Gastrocnemius medialis (tissue), 4 donors: ENCODE results near the gene RPL3. TPM values are rescaled to one million over a fixed set of nuclear protein-coding genes. Genes with fewer than 3 reads are reported as not detected.
A peak's percentile ranks its signal among the peaks of the same experiment; 100 is the strongest.

ENCODE experiments used
- ATAC-seq, 2 donors: fragments of 150-250 bp; one replicate each; pipeline ENCODE4 v1.9.1; 2016
- DNase-seq, 2 donors: peaks; one replicate each; pipeline ENCODE4 v3.0.0-alpha.2; 2019
- H3K27ac ChIP-seq, 4 donors: fragments of 200-600 bp; sonication (generic); 1 replicate in 1 of 4; 2 replicates in 3 of 4; pipeline ENCODE4 v1.5.1; 2016 to 2018; ENCODE audit warnings: mild to moderate bottlenecking in 2 of 4, moderate library complexity in 1 of 4
- H3K27me3 ChIP-seq, 3 donors: fragments of 200-600 bp; sonication (generic) in 2 of 3; 1 replicate in 1 of 3; 2 replicates in 2 of 3; pipeline versions ENCODE4 v1.5.1 to v1.6.0; 2016 to 2019; ENCODE audit warnings: mild to moderate bottlenecking in 1 of 3, moderate library complexity in 1 of 3
- H3K36me3 ChIP-seq, 2 donors: fragments of 200-600 bp; sonication (generic) in 1 of 2; one replicate each; pipeline ENCODE4 v1.5.1; 2017 to 2018
- H3K4me1 ChIP-seq, 2 donors: fragments of 200-600 bp; sonication (generic) in 1 of 2; one replicate each; pipeline ENCODE4 v1.5.1; 2016 to 2017; ENCODE audit warnings: mild to moderate bottlenecking in 2 of 2
- H3K4me3 ChIP-seq, 4 donors: fragments of 200-600 bp; sonication (generic) in 3 of 4; 1 replicate in 1 of 4; 2 replicates in 3 of 4; pipeline ENCODE4 v1.5.1; 2016 to 2019; ENCODE audit warnings: mild to moderate bottlenecking in 2 of 4
- H3K9me3 ChIP-seq, 3 donors: fragments of 200-600 bp; sonication (generic) in 2 of 3; 1 replicate in 1 of 3; 2 replicates in 2 of 3; pipeline ENCODE4 v1.5.1; 2016 to 2019
- POLR2A ChIP-seq, 2 donors: fragments of 450-650 bp; IDR thresholded peaks; one replicate each; pipeline ENCODE4 v1.6.1; 2017; ENCODE audit warnings: antibody characterized with exemption in 2 of 2, mild to moderate bottlenecking in 2 of 2, moderate library complexity in 2 of 2
- in situ Hi-C, 4 donors: fragments of 200-750 bp; cut with MboI; loops; one replicate each; pipeline versions ENCODE4 v1.15.0 to v1.8.0; 2017; ENCODE audit warnings: low sequenced_read_pairs in 4 of 4
- intact Hi-C: fragments of 100-400 bp; cut with DNase I; formaldehyde crosslinking; loops from one replicate; pipeline ENCODE4 v1.15.1; 2023; ENCODE audit warnings: low total_unique reads
- total RNA-seq, 4 donors: library from RNA; depleted of rRNA; stranded (reverse); fragments of >200 nt; gene quantifications; one replicate each; pipeline versions ENCODE4 v1.1.0 to v1.2.3, GENCODE V29; 2016
- TF ChIP-seq, protein P1 (sequence below), 5 experiments: fragments of 450-650 bp in 3 of 5; fragments of 200-600 bp in 2 of 5; sonication (generic) in 2 of 5; IDR thresholded peaks in 4 of 5; conservative IDR thresholded peaks in 1 of 5; 1 replicate in 4 of 5; 2 replicates in 1 of 5; pipeline ENCODE4 v1.5.1; 2016 to 2019; ENCODE audit warnings: antibody characterized with exemption in 5 of 5, mild to moderate bottlenecking in 3 of 5, moderate library complexity in 3 of 5

The RPL3 gene
- total RNA-seq, 4 donors from 2014 or later = 261 to 680 (median 391) TPM

DNA sequence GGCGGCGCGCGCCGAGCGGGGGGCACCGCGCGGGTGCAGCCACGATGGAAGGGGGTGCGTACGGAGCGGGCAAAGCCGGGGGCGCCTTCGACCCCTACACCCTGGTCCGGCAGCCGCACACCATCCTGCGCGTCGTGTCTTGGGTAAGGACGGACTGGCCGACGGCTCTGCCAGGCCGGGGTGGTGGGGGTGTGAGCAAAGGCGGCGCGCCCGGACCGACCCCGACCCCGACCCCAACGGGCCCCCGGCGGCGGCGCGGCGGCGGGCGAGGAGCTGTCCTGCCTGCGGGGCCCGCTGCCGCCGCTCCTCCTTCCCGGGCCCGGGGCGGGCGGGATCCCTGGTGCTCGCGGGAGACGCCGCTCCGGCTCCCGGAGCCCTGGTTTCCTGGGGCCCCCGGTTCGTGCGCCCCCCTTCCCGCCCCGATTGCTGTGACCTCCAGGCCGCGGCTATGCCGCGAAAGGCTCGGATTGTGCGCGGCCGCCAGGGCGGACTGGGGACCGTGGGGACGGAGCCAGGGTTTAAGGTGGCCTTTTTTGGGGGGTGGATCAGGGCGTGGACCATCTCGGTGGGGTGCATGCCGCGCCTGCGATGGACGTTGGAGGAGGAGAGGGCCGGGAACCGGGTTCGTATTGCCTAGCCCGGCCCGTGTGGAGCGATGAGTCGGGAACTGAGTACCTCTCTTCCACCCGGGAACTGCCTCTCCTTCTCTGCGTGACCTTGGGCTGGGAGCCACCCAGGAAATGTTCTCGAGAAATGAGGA, 30.7 kb upstream of the RPL3 start, which contains the start of gene SYNGR1:
Gene SYNGR1, plus strand, starts transcription at position 25 of the 760 bp plus-strand sequence. Its CDS starts 20 bp downstream, at position 45.
- DNase-seq (no peak), ATAC-seq (peak; percentile 42 to 51)
- Histone ChIP-seq H3K4me3 (peak within 1 kb of the TSS; percentile 69 to 86 (median 78)), H3K27me3 (no peaks in the 10 kb centered on the region), H3K4me1 (peaks cover 9 to 12% of the 10 kb centered on the region in 2 donors), H3K27ac (peak within 1 kb of the TSS; percentile 72 to 81 (median 76)), H3K9me3 (no peaks in the 10 kb centered on the region), H3K36me3 (no peaks in the 10 kb centered on the region)
- in situ Hi-C loops (loop anchor here in 1 of 4 donors (25.0 kb wide), 1 partner anchor 662 kb away; no protein-coding TSS in a partner anchor), intact Hi-C loops (loop anchor here (1.0 to 10.0 kb wide), 2 partner anchors 31 to 285 kb away; partner anchors contain the start of gene RPL3)
- peak in 1 of 2 donors; percentile 12 for TF ChIP-seq POLR2A (IDR thresholded peaks at IDR 0.05)
- TF ChIP-seq, protein P1, sequence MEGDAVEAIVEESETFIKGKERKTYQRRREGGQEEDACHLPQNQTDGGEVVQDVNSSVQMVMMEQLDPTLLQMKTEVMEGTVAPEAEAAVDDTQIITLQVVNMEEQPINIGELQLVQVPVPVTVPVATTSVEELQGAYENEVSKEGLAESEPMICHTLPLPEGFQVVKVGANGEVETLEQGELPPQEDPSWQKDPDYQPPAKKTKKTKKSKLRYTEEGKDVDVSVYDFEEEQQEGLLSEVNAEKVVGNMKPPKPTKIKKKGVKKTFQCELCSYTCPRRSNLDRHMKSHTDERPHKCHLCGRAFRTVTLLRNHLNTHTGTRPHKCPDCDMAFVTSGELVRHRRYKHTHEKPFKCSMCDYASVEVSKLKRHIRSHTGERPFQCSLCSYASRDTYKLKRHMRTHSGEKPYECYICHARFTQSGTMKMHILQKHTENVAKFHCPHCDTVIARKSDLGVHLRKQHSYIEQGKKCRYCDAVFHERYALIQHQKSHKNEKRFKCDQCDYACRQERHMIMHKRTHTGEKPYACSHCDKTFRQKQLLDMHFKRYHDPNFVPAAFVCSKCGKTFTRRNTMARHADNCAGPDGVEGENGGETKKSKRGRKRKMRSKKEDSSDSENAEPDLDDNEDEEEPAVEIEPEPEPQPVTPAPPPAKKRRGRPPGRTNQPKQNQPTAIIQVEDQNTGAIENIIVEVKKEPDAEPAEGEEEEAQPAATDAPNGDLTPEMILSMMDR (IDR thresholded peaks at IDR 0.05 in 4 of 5, conservative IDR thresholded peaks at IDR 0.05 in 1 of 5) = no peak

DNA sequence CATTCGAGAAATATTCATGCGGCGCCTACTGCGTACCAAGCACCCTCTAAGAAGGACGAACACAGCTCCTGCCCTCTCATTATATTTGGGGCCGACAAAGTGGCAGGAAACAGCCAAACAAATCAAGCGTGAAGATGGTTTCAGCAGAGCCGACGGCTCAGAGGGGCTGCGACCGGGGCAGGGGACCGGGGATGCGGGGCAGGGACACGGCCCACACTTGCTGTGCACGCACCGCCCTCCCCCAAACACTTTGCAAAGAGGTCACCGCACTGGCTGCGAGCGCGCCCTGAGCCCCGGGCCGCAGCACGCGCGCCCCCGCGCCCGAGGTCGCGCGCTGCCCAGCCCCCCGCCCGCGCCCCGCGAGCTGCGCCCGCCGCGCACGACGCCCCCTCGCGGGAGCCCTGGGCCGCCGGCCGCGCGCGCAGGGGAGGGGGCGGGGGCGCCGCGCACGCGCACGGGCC, 30.1 kb upstream of the RPL3 start:
- TF ChIP-seq POLR2A (IDR thresholded peaks at IDR 0.05) = no peak
- TF ChIP-seq, protein P1 (IDR thresholded peaks at IDR 0.05 in 4 of 5, conservative IDR thresholded peaks at IDR 0.05 in 1 of 5) = no peak
- Histone ChIP-seq H3K4me1 (peaks cover 9 to 12% of the 10 kb centered on the region in 2 donors), H3K9me3 (no peaks in the 10 kb centered on the region), H3K4me3 (peak overlapping the region; percentile 69 to 86 (median 78)), H3K27me3 (no peaks in the 10 kb centered on the region), H3K27ac (peak overlapping the region; percentile 72 to 81 (median 76)), H3K36me3 (no peaks in the 10 kb centered on the region)
- no peak for DNase-seq
- peak; percentile 77 for ATAC-seq
- intact Hi-C loops (loop anchor here (1.0 to 10.0 kb wide), 2 partner anchors 30 to 285 kb away; partner anchors contain the start of gene RPL3), in situ Hi-C loops (no loop called here)

DNA sequence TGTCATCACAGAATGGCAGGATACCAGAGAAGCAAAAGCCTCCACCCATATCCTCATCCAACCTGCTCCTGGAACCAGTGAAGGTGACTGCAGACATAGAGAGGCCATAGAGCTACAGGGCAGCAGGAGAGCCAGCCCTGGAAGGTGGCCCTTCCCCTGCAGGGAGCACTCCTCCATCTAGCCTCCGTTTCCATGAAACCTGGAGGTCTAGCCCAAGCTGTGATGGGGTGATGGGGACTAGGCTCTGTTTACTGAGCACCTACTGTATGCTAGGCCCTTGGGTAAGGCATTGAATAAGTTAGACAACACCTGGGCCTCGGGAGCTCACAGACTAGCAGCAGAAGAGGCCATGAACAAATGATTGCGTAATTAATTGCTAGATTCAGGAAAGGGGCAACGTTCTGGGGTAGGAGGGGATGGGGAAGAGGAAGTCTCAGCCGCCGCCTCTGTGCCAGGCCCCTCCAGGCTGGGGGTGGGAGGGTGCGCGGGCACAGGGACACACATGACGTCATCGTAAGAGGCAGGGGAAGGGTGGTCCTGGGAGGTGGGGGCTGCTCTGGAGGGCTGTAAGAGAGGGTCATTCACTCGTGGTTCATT, 29.6 kb upstream of the RPL3 start:
- Histone ChIP-seq H3K4me1 (peaks cover 9 to 12% of the 10 kb centered on the region in 2 donors), H3K27ac (peak overlapping the region in 3 of 4 donors; percentile 31 to 51 (median 35)), H3K36me3 (no peaks in the 10 kb centered on the region), H3K9me3 (no peaks in the 10 kb centered on the region), H3K27me3 (no peaks in the 10 kb centered on the region), H3K4me3 (peak overlapping the region; percentile 50 to 83 (median 66))
- intact Hi-C loops (loop anchor here (1.0 to 10.0 kb wide), 2 partner anchors 30 to 284 kb away; partner anchors contain the start of gene RPL3), in situ Hi-C loops (no loop called here)
- DNase-seq = no peak
- no peak for ATAC-seq
- TF ChIP-seq POLR2A (IDR thresholded peaks at IDR 0.05) = no peak
- TF ChIP-seq, protein P1 (IDR thresholded peaks at IDR 0.05 in 4 of 5, conservative IDR thresholded peaks at IDR 0.05 in 1 of 5) = no peak

DNA sequence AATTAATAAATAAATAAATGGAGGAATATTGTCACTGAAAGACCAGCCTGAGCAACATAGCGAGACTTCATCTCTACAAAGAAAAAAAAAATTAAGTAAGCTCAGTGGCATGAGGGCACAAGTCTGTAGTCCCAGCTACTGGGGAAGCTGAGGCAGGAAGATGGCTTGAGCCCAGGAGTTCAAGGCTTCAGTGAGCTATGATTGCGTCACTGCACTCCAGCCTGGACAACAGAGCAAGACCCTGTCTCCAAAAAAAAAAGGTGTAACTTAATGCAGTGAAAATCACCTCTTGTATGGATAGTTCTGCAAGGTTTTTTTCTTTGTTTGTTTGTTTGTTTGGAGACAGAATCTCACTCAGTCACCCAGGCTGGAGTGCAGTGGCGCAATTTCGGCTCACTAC, 25.8 kb upstream of the RPL3 start:
- in situ Hi-C loops = no loop called here
- intact Hi-C loops = loop anchor here (10.0 kb wide), 1 partner anchor 280 kb away; no protein-coding TSS in a partner anchor
- Histone ChIP-seq H3K9me3 (no peaks in the 10 kb centered on the region), H3K36me3 (no peaks in the 10 kb centered on the region), H3K27me3 (no peaks in the 10 kb centered on the region), H3K4me1 (peaks cover 0 to 6% of the 10 kb centered on the region in 2 donors), H3K27ac (no peak overlapping the region), H3K4me3 (no peak overlapping the region)
- ATAC-seq = no peak
- DNase-seq = no peak
- TF ChIP-seq POLR2A (IDR thresholded peaks at IDR 0.05) = no peak
- TF ChIP-seq, protein P1 (IDR thresholded peaks at IDR 0.05 in 4 of 5, conservative IDR thresholded peaks at IDR 0.05 in 1 of 5) = no peak
